Naive B cell (primary cell): ENCODE measurements around the gene ARHGAP1. TPM values are rescaled to one million over a fixed set of nuclear protein-coding genes. Genes with fewer than 3 reads are reported as not detected.
"Not testable (repeated sequence)": the region's sequence is repeated elsewhere in the genome, so short reads cannot be mapped to it uniquely, and the experiment has no call there.

Source experiments
- ATAC-seq, 2 donors: fragments of 150-1000 bp; cut with Tn5 transposase; 2 replicates each; pipeline ENCODE4 v1.10.0; 2021; ENCODE audit warnings: low read depth in 2 of 2, mild to moderate bottlenecking in 2 of 2, moderate library complexity in 2 of 2
- DNase-seq: peaks from one replicate; pipeline ENCODE4 v3.0.0; 2022
- H3K27ac Mint-ChIP-seq, 6 donors: one replicate each; pipeline ENCODE4 v1.8.0; 2020 to 2022; ENCODE audit warnings: mild to moderate bottlenecking in 6 of 6, mixed read lengths in 6 of 6, moderate library complexity in 5 of 6, inconsistent platforms in 2 of 6
- H3K27me3 Mint-ChIP-seq, 3 donors: one replicate each; pipeline ENCODE4 v1.8.0; 2021 to 2022; ENCODE audit warnings: mixed read lengths in 3 of 3, mild to moderate bottlenecking in 1 of 3
- H3K36me3 Mint-ChIP-seq, 2 donors: one replicate each; pipeline ENCODE4 v1.8.0; 2020 to 2022; ENCODE audit warnings: mixed read lengths in 2 of 2, inconsistent platforms in 1 of 2, mild to moderate bottlenecking in 1 of 2
- H3K4me1 Mint-ChIP-seq, 3 donors: one replicate each; pipeline ENCODE4 v1.8.0; 2020 to 2022; ENCODE audit warnings: mixed read lengths in 3 of 3, inconsistent platforms in 1 of 3, mild to moderate bottlenecking in 1 of 3, moderate library complexity in 1 of 3
- H3K4me3 Mint-ChIP-seq, 8 donors: one replicate each; pipeline ENCODE4 v1.8.0; 2020 to 2022; ENCODE audit warnings: mild to moderate bottlenecking in 8 of 8, mixed read lengths in 8 of 8, moderate library complexity in 8 of 8, inconsistent platforms in 2 of 8
- H3K9me3 Mint-ChIP-seq, 7 donors: one replicate each; pipeline ENCODE4 v1.8.0; 2020 to 2022; ENCODE audit warnings: mixed read lengths in 7 of 7, mild to moderate bottlenecking in 5 of 7, inconsistent platforms in 2 of 7, moderate library complexity in 1 of 7
- polyA plus RNA-seq, 6 donors: library from polyadenylated mRNA; unstranded; fragments of 300-500 nt; fragmentation: Illumina TruSeq; gene quantifications; one replicate each; pipeline ENCODE4 v1.2.3, GENCODE V29; 2021; ENCODE audit warnings: low read depth in 6 of 6

Gene ARHGAP1
- polyA plus RNA-seq, 6 donors from 2014 or later: 31.4 to 51.6 (median 34.7) TPM

DNA sequence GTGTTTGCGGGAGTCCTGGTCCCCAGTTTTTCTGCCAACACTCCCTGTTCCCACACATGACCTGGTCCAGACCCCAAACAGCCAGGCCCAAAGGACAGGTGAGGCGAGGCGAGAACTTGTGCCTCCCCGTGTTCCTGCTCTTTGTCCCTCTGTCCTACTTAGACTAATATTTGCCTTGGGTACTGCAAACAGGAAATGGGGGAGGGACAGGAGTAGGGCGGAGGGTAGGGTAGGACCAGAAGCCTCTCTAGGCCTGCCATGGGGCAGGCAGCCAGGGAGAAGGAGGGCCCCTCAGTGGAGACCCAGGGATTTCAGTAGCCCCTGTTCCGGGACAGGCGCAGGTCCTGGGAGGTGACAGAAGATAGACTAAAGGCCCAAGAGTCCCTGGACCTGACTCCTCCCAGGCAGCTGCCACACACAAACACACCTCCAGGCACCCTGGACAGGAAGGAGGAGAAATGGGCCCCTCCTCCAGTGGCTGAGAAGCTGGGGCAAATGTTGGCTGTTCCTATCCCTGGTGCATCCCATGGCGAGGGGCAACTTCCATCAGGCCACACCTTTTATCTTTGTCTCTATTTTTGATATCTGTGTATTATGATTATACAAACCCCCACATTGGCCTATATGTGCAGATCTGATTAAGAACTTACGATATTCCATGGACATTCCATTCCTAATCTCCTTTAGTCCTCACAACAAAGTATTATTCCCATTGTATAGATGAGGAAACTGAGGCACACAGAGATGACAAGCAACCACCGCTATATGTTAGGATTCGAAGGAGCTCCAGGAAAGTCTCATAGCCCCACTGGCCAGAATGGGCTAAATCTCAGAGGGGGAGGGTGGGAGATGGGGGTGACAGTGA, 18.0 kb upstream of the ARHGAP1 start:
- Mint-ChIP-seq H3K4me3 (no peak overlapping the region), H3K9me3 (peaks cover 0 to 4% (median 0%) of the 10 kb centered on the region in 7 donors), H3K36me3 (no peaks in the 10 kb centered on the region), H3K27ac (peak overlapping the region in 1 of 6 donors; percentile 34), H3K27me3 (no peaks in the 10 kb centered on the region), H3K4me1 (no peaks in the 10 kb centered on the region)
- DNase-seq: no peak
- no peak for ATAC-seq

DNA sequence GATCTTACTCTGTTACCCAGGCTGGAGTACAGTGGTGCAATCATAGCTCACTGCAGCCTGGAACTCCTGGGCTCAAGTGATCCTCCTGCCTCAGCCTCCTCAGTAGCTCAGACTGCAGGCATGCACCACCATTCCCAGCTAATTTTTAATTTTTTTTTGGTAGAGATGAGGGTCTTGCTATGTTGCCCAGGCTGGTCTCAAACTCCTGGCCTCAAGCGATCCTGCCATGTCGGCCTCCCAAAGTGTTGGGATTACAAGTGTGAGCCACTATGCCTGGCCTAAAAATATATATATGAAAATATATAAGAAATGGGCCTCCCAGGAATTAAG, 17.4 kb upstream of the ARHGAP1 start:
- DNase-seq, H3K27me3 Mint-ChIP-seq, H3K4me1 Mint-ChIP-seq, H3K9me3 Mint-ChIP-seq, H3K36me3 Mint-ChIP-seq, ATAC-seq, H3K4me3 Mint-ChIP-seq: not testable (repeated sequence)
- peak overlapping the region in 1 of 6 donors; percentile 69 for H3K27ac Mint-ChIP-seq

- no peak for ATAC-seq
- no peak for DNase-seq
- Mint-ChIP-seq H3K4me1 (no peaks in the 10 kb centered on the region), H3K9me3 (no peaks in the 10 kb centered on the region), H3K36me3 (no peaks in the 10 kb centered on the region), H3K27ac (no peak overlapping the region), H3K27me3 (no peaks in the 10 kb centered on the region), H3K4me3 (no peak overlapping the region)
These were observed 12.6 kb upstream of the ARHGAP1 start for GRCh38 chr11:46712874-46713576.

- Mint-ChIP-seq H3K9me3 (no peaks in the 10 kb centered on the region), H3K27ac (no peak overlapping the region), H3K4me3 (no peak overlapping the region), H3K36me3 (peaks cover 0 to 5% of the 10 kb centered on the region in 2 donors), H3K4me1 (peaks cover 0 to 11% (median 3%) of the 10 kb centered on the region in 3 donors), H3K27me3 (no peaks in the 10 kb centered on the region)
- ATAC-seq (no peak), DNase-seq (no peak)
These were observed 10.9 kb upstream of the ARHGAP1 start for GRCh38 chr11:46711303-46711702.

GRCh38 chr11:46710821-46711269, 10.4 kb upstream of the ARHGAP1 start:
- ATAC-seq: no peak
- Mint-ChIP-seq H3K36me3 (peaks cover 0 to 5% of the 10 kb centered on the region in 2 donors), H3K27me3 (no peaks in the 10 kb centered on the region), H3K9me3 (no peaks in the 10 kb centered on the region), H3K27ac (no peak overlapping the region), H3K4me3 (no peak overlapping the region), H3K4me1 (peaks cover 0 to 11% (median 3%) of the 10 kb centered on the region in 3 donors)
- DNase-seq: no peak

DNA sequence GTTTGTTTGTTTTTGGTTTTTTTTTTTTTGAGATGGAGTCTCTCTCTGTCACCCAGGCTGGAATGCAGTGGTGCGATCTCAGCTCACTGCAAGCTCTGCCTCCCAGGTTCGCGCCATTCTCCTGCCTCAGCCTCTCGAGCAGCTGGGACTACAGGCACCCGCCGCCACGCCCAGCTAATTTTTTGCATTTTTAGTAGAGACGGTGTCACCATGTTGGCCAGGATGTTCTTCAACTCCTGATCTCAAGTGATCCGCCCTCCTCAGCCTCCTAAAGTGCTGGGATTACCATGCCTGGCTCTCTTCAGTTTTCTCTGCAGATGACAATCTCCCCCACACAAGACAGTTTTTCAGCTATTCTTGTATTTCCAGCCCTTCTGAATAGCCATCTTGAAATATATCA, 8.9 kb upstream of the ARHGAP1 start:
- not testable (repeated sequence) for H3K4me3 Mint-ChIP-seq, H3K36me3 Mint-ChIP-seq, H3K9me3 Mint-ChIP-seq, DNase-seq, ATAC-seq, H3K27me3 Mint-ChIP-seq
- H3K27ac Mint-ChIP-seq: peak overlapping the region in 2 of 6 donors; percentile 55 to 66
- peaks cover 0 to 11% (median 3%) of the 10 kb centered on the region in 3 donors for H3K4me1 Mint-ChIP-seq

- Mint-ChIP-seq H3K27ac (no peak overlapping the region), H3K9me3 (no peaks in the 10 kb centered on the region), H3K27me3 (no peaks in the 10 kb centered on the region), H3K4me1 (peaks cover 15 to 23% (median 18%) of the 10 kb centered on the region in 3 donors), H3K4me3 (no peak overlapping the region), H3K36me3 (peaks cover 5% of the 10 kb centered on the region in 2 donors)
- ATAC-seq (no peak), DNase-seq (no peak)
These were observed 6.5 kb upstream of the ARHGAP1 start for GRCh38 chr11:46706886-46707285.

GRCh38 chr11:46705070-46705688, 4.8 kb upstream of the ARHGAP1 start:
- DNase-seq (no peak), ATAC-seq (no peak)
- H3K36me3 Mint-ChIP-seq: peaks cover 5% of the 10 kb centered on the region in 2 donors
- H3K4me1 Mint-ChIP-seq: peaks cover 29 to 36% (median 32%) of the 10 kb centered on the region in 3 donors
- no peaks in the 10 kb centered on the region for H3K9me3 Mint-ChIP-seq
- peak overlapping the region in 1 of 8 donors; percentile 24 for H3K4me3 Mint-ChIP-seq
- no peak overlapping the region for H3K27ac Mint-ChIP-seq
- H3K27me3 Mint-ChIP-seq: no peaks in the 10 kb centered on the region

DNA sequence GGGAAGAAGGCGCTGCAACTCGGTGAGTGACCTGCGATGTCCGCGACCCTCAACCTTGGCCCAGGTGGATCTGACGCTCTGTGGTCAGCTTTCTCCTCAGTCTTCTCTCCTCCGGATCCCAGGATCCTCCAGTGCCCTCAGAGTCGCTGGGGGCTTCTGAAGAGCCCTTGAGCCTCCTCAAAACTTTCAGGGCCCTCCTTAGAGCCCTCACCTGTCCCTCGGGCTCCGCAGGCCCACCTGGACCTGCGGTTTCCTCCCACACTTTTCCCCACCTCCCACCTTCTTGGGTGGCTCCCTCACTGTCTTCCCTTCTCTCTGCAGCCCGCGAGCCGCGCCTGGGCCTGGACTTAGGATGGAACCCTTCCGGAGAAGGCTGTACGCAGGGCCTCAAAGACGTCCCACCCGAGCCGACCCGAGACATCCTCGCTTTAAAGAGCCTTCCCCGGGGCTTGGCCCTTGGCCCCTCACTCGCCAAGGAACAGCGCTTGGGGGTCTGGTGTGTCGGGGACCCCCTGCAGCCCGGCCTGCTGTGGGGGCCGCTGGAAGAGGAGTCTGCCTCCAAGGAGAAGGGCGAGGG, 747 bp upstream of the ARHGAP1 start:
- no peaks in the 10 kb centered on the region for H3K27me3 Mint-ChIP-seq
- H3K9me3 Mint-ChIP-seq: no peaks in the 10 kb centered on the region
- ATAC-seq (no peak), DNase-seq (no peak)
- peaks cover 37 to 63% (median 48%) of the 10 kb centered on the region in 3 donors for H3K4me1 Mint-ChIP-seq
- peaks cover 0 to 5% of the 10 kb centered on the region in 2 donors for H3K36me3 Mint-ChIP-seq
- H3K27ac Mint-ChIP-seq: peak overlapping the region; percentile 89 to 98 (median 96)
- peak overlapping the region; percentile 97 to 100 (median 98) for H3K4me3 Mint-ChIP-seq

DNA sequence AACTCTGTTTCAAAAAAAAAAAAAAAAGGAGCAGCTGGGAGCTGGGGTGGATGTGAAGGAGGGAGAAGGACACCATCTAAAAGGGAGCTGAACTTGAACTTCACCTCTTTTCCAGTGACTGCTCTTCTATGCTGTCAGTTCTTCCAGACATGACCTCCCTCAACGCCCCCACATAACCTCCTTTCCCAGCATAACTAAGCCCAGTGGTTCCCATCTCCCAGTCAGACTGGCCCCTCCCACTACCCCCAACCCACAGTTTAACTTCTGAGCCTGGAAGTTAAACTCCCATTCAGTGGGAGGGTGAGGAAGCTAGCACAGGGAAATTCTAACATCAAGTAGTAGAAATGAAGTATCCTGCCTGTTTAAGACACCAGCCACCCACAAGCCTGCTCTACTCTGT, 1.8 kb downstream of the ARHGAP1 start:
- peaks cover 43 to 69% (median 52%) of the 10 kb centered on the region in 3 donors for H3K4me1 Mint-ChIP-seq

GRCh38 chr11:46697723-46698122, 2.7 kb downstream of the ARHGAP1 start:
- peak overlapping the region in 4 of 6 donors; percentile 52 to 82 (median 66) for H3K27ac Mint-ChIP-seq
- H3K36me3 Mint-ChIP-seq: no peaks in the 10 kb centered on the region
- ATAC-seq (no peak), DNase-seq (no peak)
- H3K27me3 Mint-ChIP-seq: no peaks in the 10 kb centered on the region
- peaks cover 36 to 62% (median 44%) of the 10 kb centered on the region in 3 donors for H3K4me1 Mint-ChIP-seq
- peak overlapping the region in 3 of 8 donors; percentile 15 to 53 (median 35) for H3K4me3 Mint-ChIP-seq
- no peaks in the 10 kb centered on the region for H3K9me3 Mint-ChIP-seq

More for the DNA sequence above, 1.8 kb downstream of the ARHGAP1 start:
- ATAC-seq (no peak), DNase-seq (no peak)
- Mint-ChIP-seq H3K27ac (peak overlapping the region in 2 of 6 donors; percentile 11 to 58), H3K36me3 (no peaks in the 10 kb centered on the region), H3K9me3 (no peaks in the 10 kb centered on the region), H3K4me3 (peak overlapping the region in 3 of 8 donors; percentile 25 to 99 (median 97)), H3K27me3 (no peaks in the 10 kb centered on the region)

DNA sequence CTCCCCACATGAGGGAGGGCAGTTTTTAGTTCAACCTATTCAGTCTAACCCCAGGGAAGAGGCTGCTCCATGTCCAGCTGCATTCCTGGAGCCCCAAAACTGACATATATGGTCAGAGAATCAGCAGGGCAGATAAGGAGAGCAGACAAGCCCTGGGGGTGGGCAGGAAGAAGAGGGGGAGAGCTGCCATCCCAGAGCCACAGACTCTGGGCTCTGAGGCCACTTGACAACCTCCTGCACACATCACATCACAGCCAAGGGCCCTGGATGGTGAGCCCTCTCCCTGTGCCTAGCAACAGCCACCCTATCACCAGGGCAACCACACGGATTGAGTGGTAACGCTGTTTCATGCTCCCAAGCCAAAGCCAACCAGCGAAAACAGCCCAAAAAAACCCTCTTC, 3.1 kb downstream of the ARHGAP1 start:
- H3K4me1 Mint-ChIP-seq: peaks cover 32 to 57% (median 40%) of the 10 kb centered on the region in 3 donors
- H3K4me3 Mint-ChIP-seq: peak overlapping the region in 1 of 8 donors; percentile 53
- ATAC-seq (no peak), DNase-seq (no peak)
- no peaks in the 10 kb centered on the region for H3K36me3 Mint-ChIP-seq
- peak overlapping the region in 3 of 6 donors; percentile 43 to 82 (median 58) for H3K27ac Mint-ChIP-seq
- no peaks in the 10 kb centered on the region for H3K27me3 Mint-ChIP-seq
- H3K9me3 Mint-ChIP-seq: no peaks in the 10 kb centered on the region

DNA sequence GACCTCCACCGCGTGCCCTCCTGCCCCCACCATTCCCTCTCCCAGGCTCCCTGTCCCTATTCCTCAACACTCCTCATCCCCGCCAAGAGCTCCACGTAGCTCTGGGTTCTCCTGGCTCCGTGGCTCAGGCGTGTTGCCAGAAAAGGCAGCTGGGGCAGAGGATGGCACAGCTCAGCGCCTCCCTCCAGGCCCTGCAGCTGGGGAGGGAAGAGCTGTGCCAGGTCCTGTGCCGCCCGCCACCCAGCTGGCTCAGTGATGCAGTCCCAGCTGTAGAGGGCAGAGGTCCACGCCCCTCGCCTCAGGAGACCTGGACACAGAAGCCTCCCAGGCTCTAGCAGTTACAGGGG, 4.2 kb downstream of the ARHGAP1 start:
- Mint-ChIP-seq H3K9me3 (no peaks in the 10 kb centered on the region), H3K4me3 (peak overlapping the region in 1 of 8 donors; percentile 21), H3K27ac (peak overlapping the region in 1 of 6 donors; percentile 37), H3K27me3 (no peaks in the 10 kb centered on the region), H3K36me3 (no peaks in the 10 kb centered on the region), H3K4me1 (peaks cover 25 to 47% (median 30%) of the 10 kb centered on the region in 3 donors)
- ATAC-seq (no peak), DNase-seq (no peak)
